Mucosa of descending colon (tissue), 3 donors: ENCODE measurements around the gene LIPJ. TPM values are rescaled to one million over a fixed set of nuclear protein-coding genes. Genes with fewer than 3 reads are reported as not detected.

ENCODE experiments used
- ATAC-seq: fragments of 200-7000 bp; cut with Tn5 transposase; one replicate; pipeline ENCODE4 v1.9.1; 2020; ENCODE audit warnings: mild to moderate bottlenecking, moderate library complexity
- DNase-seq, 3 donors: peaks; one replicate each; pipeline ENCODE4 v3.0.0-alpha.2; 2020
- H3K36me3 ChIP-seq: fragments of 200-600 bp; one replicate; pipeline ENCODE4 v1.8.0; 2021; ENCODE audit warnings: low read depth, mild to moderate bottlenecking
- H3K4me1 ChIP-seq: fragments of 200-600 bp; one replicate; pipeline ENCODE4 v1.8.0; 2021; ENCODE audit warnings: low read depth, mild to moderate bottlenecking
- H3K4me3 ChIP-seq: fragments of 200-600 bp; one replicate; pipeline ENCODE4 v1.8.0; 2021; ENCODE audit warnings: mild to moderate bottlenecking
- H3K9me3 ChIP-seq: fragments of 200-600 bp; one replicate; pipeline ENCODE4 v1.8.0; 2021; ENCODE audit warnings: mild to moderate bottlenecking
- CTCF ChIP-seq: fragments of 200-600 bp; IDR thresholded peaks from one replicate; pipeline ENCODE4 v1.8.0; 2022; ENCODE audit warnings: antibody characterized with exemption, mild to moderate bottlenecking
- intact Hi-C, 2 donors: fragments of 100-400 bp; cut with DNase I in 1 of 2; cut with micrococcal nuclease in 1 of 2; formaldehyde crosslinking; loops; one replicate each; pipeline versions ENCODE4 v1.11.0 to v1.11.1; 2022; cut with DNase I, micrococcal nuclease
- total RNA-seq, 3 donors: library from RNA; stranded (reverse); fragmentation: NEBNext Ultra II Directional in 2 of 3; extraction: Animal tissue kit (Norgen Biotek cat#: 25700) in 2 of 3; gene quantifications; one replicate each; pipeline versions ENCODE4 v1.2.1 to v1.2.4, GENCODE V29; 2021 to 2023
- donor health status: DM: no; HTN: no; CAD: no; lungs with moderate emphysema.
- donor health status: DM: no; HTN: no; CAD: no.
- donor health status: DM: no; HTN: yes; CAD: no.

Gene LIPJ
- total RNA-seq, 3 donors from 2014 or later: 0.12 to 0.34 TPM; not detected in 1

- intact Hi-C loops: no loop called here
- no peaks in the 10 kb centered on the region for H3K36me3 ChIP-seq
- TF ChIP-seq CTCF: no peak
- no peaks in the 10 kb centered on the region for H3K9me3 ChIP-seq
- no peak for DNase-seq
- H3K4me3 ChIP-seq: peak overlapping the region; percentile 57
- no peaks in the 10 kb centered on the region for H3K4me1 ChIP-seq
- no peak for ATAC-seq
Observed at GRCh38 chr10:88582411-88582805, 4.2 kb upstream of the LIPJ start.

- DNase-seq (peak; percentile 76 to 85 (median 84)), ATAC-seq (peak; percentile 96)
- H3K36me3 ChIP-seq: no peaks in the 10 kb centered on the region
- no peaks in the 10 kb centered on the region for H3K4me1 ChIP-seq
- intact Hi-C loops: no loop called here
- no peaks in the 10 kb centered on the region for H3K9me3 ChIP-seq
- peak; percentile 81 for TF ChIP-seq CTCF
- peak within 1 kb of the TSS; percentile 57 for H3K4me3 ChIP-seq
Observed at GRCh38 chr10:88582806-88583583, 3.6 kb upstream of the LIPJ start, which contains the start of gene RNLS. Gene RNLS (minus strand): TSS chr10:88583318.

- DNase-seq: no peak
- H3K4me1 ChIP-seq: no peaks in the 10 kb centered on the region
- no peak overlapping the region for H3K4me3 ChIP-seq
- intact Hi-C loops: no loop called here
- H3K36me3 ChIP-seq: no peaks in the 10 kb centered on the region
- TF ChIP-seq CTCF: no peak
- no peak for ATAC-seq
- no peaks in the 10 kb centered on the region for H3K9me3 ChIP-seq
Observed at GRCh38 chr10:88583584-88583957, 3.0 kb upstream of the LIPJ start.

GRCh38 chr10:88592381-88592780, 5.8 kb downstream of the LIPJ start:
- no peak for TF ChIP-seq CTCF
- peak; percentile 12 for ATAC-seq
- intact Hi-C loops: no loop called here

GRCh38 chr10:88592906-88593305, 6.3 kb downstream of the LIPJ start:
- no peak overlapping the region for H3K4me3 ChIP-seq
- no peaks in the 10 kb centered on the region for H3K4me1 ChIP-seq
- DNase-seq: no peak
- ATAC-seq: peak; percentile 19
- intact Hi-C loops: no loop called here
- H3K9me3 ChIP-seq: no peaks in the 10 kb centered on the region
- TF ChIP-seq CTCF: no peak
- H3K36me3 ChIP-seq: no peaks in the 10 kb centered on the region

More at GRCh38 chr10:88592381-88592780, 5.8 kb downstream of the LIPJ start:
- no peaks in the 10 kb centered on the region for H3K4me1 ChIP-seq
- no peaks in the 10 kb centered on the region for H3K9me3 ChIP-seq
- no peaks in the 10 kb centered on the region for H3K36me3 ChIP-seq
- no peak for DNase-seq
- no peak overlapping the region for H3K4me3 ChIP-seq
